ENCODE measurements around the gene RETREG2.
A peak's percentile ranks its signal among the peaks of the same experiment; 100 is the strongest.
"Not testable (repeated sequence)": the region's sequence is repeated elsewhere in the genome, so short reads cannot be mapped to it uniquely, and the experiment has no call there.

The RETREG2 gene

DNA sequence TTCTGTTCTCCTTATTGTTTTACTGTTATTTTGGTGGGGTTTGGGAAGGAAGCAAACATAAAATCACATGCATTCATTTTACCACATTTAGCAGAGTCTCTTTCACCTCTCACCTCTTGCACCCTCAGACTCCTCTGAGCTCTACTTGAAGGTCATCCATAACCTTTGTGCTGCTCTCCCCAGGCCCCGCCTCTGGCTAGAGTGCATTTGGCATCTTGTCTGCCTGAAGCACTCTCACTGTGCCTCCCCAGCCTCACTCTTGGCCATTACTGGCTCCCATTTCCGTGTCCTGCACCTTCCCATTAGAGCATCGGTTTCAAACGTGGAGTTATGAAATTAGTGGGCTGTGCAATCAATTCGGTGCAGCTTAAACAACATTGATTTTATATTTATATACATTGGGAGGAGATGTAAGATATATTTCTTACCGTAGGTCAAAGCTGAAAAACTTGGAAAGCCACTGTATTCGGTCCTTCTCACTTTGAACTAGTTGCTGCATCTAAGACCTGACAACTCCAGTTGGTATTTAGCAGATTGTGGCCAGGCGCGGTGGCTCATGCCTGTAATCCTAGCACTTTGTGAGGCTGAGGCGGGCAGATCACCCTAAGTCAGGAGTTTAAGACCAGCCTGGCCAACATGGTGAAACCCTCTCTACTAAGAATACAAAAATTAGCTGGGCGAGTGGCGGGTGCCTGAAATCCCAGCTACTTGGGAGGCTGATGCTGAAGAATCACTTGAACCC is 21.6 kb downstream of the RETREG2 start:
- no peak for DNase-seq

- DNase-seq, result peak; percentile 25
Measured at GRCh38 chr2:219200502-219201326, 22.6 kb downstream of the RETREG2 start.

GRCh38 chr2:219201331-219201730 is 23.3 kb downstream of the RETREG2 start:
- not testable (repeated sequence) for DNase-seq

GRCh38 chr2:219204425-219205164 is 26.5 kb downstream of the RETREG2 start:
- DNase-seq, result no peak

DNA sequence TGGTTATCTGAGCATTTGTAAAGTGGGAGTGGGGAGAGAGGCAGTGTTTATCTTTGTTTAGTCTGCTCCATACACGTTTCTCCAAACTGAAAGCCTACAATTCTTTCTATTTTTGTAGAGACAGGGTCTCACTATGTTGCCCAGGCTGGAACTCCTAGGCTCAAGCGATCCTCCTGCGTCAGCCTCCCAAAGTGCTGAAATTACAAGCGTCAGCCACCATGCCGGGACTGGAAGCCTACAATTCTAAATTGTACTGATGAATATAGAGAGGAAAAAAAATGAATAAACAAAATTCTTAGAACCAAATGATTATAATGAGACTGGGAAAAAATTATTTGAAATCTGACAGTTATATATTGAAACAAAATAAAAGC is 27.1 kb downstream of the RETREG2 start:
- no peak for DNase-seq

DNA sequence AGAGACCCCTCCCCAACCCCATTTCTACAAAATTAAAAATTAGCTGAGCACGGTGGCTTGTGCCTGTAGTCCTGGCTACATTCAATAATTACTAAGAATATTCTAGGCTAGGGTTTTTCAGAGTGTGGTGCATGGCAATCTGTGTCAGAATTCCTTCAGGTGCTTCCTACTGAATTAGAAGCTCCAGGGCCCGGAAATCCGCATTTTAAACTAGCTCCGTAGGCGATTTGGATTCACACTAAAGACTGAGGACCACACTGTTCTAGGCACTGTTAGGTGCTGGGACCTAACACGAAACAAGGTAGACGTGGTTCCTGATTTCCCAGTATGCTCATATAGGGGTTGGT is 27.9 kb downstream of the RETREG2 start:
- DNase-seq, result no peak

- peak; percentile 96 for DNase-seq
Measured at GRCh38 chr2:219206328-219207133, 28.5 kb downstream of the RETREG2 start, which contains the start of gene ZFAND2B. ZFAND2B (plus strand) TSS chr2:219206782; CDS start chr2:219206988, 206 bp downstream.

DNA sequence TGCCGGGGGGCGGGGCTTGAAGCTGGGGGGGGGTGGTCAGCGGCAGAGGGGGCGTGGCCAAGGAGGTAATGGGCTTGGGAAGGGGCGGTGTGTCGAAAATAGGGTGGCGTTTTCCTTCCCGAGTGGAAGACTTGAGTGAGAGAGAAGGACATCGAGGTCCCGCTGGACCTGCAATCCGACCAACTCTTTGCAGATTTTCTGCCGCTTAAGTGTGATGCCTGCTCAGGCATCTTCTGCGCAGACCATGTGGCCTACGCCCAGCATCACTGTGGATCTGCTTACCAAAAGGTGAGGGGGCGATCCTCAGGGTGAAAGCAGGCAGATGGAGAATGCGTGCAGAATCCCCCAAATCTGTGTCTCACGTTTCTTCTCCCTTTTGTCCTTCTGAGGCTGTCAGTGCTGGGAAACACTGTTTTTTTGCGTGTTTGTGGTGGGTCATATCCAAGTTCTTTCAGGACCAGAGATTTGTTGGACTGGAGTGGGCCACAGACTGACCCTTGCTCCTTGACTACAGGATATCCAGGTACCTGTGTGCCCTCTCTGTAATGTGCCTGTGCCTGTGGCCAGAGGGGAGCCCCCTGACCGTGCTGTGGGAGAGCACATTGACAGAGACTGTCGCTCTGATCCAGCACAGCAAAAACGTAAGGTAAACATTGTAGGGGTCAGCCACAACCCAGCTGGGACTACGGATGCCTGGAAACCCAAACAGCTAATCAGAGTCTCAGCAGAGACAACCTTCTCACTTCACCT is 29.2 kb downstream of the RETREG2 start:
- no peak for DNase-seq

DNA sequence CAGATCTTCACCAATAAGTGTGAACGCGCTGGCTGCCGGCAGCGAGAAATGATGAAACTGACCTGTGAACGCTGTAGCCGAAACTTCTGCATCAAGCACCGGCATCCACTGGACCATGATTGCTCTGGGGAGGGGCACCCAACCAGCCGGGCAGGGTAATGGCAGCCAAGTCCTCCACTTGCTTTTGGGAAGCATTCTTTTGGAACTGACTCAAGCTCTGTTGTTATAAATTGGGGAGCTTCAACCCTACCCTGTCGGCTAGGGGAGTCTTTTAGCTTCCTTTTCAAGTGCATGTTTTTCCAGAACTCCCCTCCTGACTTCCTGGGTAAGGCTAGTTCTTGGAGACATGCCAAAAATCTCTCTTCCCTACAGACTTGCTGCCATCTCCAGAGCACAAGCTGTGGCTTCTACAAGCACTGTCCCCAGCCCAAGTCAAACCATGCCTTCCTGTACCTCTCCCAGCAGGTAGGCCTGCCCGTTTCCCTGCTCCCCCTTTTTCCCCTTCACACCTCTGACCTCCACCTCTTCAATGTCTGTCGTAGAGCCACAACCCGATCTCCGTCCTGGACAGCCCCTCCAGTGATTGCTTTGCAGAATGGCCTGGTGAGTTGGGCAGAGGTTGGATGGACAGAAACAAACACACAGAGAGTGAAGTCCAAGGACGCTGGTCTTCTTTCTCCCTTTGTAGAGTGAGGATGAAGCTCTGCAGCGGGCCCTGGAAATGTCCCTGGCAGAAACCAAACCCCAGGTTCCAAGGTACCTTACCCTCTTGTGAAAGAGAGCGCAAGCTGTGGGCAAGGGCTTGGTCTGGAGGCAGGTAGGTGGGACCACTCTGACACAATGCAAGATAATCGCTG is 30.0 kb downstream of the RETREG2 start:
- DNase-seq, result no peak

DNA sequence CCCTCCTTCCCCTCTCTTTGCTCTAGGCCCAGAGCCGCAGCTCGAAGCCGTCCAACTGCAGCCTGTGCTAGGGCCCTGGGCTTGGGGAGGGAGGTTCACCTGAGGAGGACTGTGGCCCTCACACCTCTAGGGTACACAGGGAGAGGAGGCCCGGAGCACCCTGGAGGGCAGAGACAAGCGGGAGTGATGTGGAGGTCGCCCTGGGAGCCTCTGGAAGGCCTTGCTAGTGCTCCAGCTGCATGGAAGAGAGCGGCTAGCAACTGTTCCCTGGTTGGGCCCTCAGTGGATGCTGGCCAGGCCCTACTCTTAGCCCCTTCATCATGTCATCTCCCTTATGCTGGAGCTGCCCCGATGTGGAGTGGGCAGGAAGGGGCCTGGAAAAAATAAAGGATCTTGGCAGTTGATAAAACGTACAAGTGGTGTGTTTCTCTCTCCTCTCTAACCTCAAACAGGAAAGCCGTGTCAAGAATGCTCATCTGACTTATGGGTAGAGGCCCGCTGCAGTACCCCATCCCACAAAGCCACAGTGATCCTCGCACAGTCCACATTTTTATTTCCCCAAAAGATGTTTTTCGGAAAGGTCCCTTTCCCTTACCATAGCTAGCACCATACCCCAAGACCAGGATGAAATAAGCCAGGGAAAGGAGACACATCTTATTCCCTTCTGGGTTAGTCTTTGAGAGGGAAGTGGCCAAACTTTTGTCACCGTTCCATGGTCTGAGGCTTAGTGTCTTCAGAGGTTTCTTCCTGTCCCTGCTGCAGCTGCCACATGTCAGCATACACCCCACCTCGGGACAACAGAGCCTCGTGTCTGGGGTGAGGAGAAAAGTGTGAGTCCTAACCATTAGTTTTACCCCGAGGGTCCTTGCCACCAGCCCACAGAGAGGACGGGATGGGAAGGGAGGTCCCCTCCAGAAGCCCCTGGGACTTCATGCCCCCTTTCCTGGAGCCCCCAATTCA is 31.4 kb downstream of the RETREG2 start:
- DNase-seq, result no peak

GRCh38 chr2:219210196-219210885 is 32.3 kb downstream of the RETREG2 start:
- DNase-seq, result no peak

DNA sequence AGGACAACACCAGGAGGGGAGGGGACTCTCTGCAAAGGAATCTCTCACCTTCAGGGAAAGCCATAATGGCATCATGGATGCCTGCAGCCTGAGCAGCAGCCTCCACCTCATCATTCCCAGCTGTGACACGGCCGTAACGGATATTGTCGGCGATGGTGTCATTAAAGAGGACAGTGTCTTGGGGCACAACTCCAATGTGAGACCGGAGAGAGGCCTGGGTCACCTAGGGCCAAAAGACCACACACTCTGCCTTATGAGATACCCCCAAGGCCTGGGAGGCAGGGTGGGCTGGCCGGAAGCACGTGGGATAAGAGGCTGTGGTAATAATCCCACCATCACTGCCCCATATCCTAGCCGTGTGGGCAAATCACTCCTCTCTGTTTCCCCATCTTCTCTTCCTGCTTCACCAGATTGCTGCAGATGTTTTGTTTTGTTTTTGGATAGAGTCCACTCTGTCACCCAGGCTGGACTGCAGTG is 32.8 kb downstream of the RETREG2 start:
- no peak for DNase-seq

- no peak for DNase-seq
Measured at GRCh38 chr2:219213026-219213415, 34.9 kb downstream of the RETREG2 start.

GRCh38 chr2:219213486-219214071 is 35.5 kb downstream of the RETREG2 start:
- no peak for DNase-seq

DNA sequence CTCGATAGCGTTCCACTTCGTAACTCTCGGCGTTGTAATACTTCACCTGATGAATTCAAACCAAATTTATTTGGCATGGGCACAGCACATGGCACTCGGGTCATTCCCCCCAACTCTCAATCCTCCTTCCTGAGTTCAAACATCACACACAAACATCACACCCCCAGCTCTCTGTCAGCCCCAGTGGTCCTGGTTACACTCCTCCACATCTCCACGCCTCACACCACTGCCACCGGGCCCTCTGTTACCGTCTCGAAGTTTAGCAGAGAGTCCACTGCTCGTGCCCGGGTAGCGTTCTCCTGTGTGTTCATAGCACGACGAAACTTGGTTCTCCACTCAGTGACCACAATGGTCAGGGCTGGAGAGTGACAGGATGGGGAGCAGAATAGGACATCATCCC is 36.1 kb downstream of the RETREG2 start:
- DNase-seq, result no peak

DNA sequence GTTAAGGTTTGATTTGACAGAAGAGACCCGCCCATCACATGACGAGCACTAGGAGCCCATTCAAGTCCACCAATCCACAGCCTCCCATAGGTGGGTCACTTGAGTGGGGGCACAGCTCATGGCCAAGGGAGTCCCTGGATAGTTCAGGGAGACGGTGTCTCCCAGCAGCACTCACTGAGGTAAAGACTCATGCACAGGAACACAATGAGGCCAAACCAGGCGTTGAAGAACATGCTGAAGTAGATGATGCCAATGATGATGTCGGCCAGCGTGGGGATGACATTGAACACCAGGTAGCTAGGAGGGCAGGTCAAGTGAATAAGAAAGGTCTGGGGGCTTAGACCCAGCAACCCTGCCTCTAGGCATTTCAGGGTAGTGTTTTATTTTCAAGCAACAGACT is 36.7 kb downstream of the RETREG2 start:
- no peak for DNase-seq

- no peak for DNase-seq
Measured at GRCh38 chr2:219215871-219216534, 37.9 kb downstream of the RETREG2 start.

GRCh38 chr2:219216535-219216915 is 38.5 kb downstream of the RETREG2 start:
- no peak for DNase-seq
